ENCODE results near the gene TTC4.

- no peak for TF ChIP-seq ZC3H10 (CRISPR knock-in tag; IDR thresholded peaks at IDR 0.05)
- no peak for TF ChIP-seq BACH2 (CRISPR knock-in tag; IDR thresholded peaks at IDR 0.05; ENCODE audit: borderline replicate concordance)
- TF ChIP-seq RARB (CRISPR knock-in tag; IDR thresholded peaks at IDR 0.05), result no peak
- no peak for TF ChIP-seq PATZ1 (CRISPR knock-in tag; IDR thresholded peaks at IDR 0.05; ENCODE audit: borderline replicate concordance)
- TF ChIP-seq ISL1 (CRISPR knock-in tag; IDR thresholded peaks at IDR 0.05), result no peak
- no peak for TF ChIP-seq ESRRG (CRISPR knock-in tag; IDR thresholded peaks at IDR 0.05)
Observed at GRCh38 chr1:54701066-54701465, 14.6 kb upstream of the TTC4 start.

Data from SK-N-SH treated with all-trans-retinoic acid at 6 μM for 48 hours (cell line).